ENCODE results near the gene LRP1B.
"Not testable (repeated sequence)": the region's sequence is repeated elsewhere in the genome, so short reads cannot be mapped to it uniquely, and the experiment has no call there.

LRP1B gene

DNA sequence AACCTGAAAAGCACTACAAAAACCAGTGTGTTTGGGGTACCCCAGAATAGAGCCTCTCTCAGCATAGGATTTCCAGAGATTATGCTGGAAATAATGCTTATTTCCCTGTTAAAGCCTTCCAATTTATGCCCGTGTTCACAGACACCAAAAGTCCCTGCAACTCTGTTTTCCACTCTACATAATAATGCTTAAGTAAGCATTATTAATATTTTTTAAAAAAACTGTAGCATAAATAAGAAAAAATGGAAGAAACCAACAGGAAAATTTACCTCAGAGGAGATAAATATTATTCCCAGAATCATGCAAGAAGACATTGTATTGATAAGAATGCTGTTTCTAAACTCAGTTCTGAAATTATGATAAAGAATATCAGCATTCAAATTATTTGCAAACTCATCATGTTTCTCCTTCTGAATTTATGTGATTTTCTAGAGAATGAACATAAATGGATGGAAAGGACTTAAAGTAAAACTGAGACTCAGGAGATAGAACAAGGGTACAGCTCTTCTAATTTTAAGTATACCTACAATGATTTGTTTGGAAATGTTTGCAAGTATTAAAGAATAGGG lies 241.7 kb downstream of the LRP1B start:
- DNase-seq (ENCODE audit: low spot score): no peak

DNA sequence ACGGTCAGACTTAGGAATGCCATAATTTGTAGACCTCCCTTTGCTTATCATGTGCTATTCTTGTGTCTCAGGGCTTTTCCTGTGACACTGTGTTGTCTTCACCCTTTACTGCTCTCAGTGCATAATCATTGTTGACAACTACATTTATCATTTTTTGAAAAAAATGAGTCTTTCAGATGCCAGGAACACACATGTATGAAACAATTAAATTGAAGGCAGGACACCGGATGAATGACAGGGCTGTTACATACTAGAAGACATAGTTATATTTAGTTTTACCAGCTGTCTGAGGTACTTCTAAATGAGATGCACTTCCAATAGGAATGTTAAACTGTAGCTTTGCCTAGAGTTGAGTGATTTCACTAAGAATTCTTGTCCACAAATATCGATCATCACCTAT lies 243.5 kb downstream of the LRP1B start:
- DNase-seq (ENCODE audit: low spot score): no peak

DNA sequence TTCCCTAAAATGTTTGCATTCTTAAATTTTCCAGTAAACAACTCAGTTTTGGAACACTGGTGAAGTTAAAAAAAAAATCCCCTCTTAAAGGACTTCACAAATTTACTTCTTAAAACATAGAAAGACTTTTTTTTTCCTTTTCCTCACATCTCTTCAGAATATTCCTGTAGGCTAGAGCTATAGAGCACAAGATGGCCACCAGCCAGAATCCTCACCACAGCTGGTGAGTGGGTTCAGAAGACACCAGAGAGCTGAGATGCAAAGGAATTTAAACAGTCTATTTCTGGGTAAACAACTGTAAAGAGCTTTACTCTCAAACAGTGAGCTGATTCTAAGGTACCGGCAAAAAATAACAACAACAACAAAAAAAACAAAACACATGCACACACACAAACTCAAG lies 252.8 kb downstream of the LRP1B start:
- DNase-seq (ENCODE audit: low spot score): no peak

DNA sequence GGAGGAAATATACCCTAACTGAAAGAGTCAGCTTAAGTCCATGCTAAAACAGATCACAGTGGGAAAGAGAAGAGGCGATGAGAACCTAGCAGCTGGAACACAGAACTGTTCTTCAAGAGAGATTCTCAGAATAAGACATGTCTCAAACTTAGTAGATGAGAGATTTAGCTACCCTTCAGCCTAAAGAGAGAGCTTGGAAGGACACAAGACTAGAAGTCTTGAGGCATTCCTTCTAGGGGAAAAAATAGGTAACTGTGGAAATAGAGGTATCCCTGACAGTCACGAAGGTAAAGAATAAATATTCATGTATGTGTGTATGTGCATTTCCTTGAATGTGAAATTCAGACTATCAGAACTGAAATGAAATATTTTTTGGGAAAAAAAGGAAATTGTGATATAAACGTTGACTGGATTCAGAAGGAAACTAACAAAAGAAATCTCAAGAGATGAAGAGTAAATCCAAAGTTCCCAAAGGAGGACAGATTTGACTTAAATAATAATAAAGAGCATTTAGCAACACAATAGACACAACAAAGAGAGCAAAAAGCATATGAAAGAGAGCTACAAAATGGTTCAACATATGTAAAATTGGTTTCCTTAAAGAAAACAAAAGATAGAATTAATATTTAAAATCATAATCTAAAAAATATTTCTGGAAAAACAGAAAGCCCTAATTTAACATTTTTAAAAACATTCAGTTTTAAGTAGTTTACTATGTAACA lies 258.7 kb downstream of the LRP1B start:
- no peak for DNase-seq (ENCODE audit: low spot score)

DNA sequence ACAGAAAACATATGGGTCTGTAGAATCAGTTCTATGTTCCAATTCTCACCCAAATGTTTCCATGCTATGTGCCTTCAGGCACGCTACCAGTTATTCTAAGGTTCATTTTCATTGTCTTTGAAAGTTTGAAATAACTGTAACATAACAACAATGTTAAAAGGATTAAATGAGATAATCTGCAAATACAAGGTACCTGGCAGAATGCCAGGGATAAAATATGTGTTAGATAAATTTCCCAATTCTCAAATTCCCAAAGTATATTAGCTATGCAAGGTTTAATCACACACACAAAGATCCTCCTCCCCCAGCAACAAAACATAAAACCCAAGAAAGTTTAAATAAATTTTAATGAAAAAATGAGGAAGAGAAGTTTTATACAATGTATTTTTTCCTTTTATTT lies 261.2 kb downstream of the LRP1B start:
- no peak for DNase-seq (ENCODE audit: low spot score)

DNA sequence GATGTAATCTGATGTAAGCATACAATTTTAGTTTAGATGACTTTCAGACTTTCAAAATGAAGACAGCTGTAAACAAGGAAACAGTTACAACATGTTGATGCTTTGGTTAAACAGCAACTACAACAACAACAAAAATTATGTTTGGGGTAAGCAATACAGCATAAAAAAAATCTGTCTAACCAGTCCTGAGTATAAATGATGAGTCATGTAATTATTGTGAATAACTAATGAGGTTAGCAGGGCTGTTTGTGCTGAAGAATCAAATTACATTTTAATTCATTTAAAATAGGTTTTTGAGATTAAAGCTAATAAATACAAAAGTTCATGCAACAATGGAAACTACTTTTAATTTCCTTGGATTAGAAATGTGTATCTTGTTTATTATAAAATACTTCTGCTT lies 266.9 kb downstream of the LRP1B start:
- no peak for DNase-seq (ENCODE audit: low spot score)

DNA sequence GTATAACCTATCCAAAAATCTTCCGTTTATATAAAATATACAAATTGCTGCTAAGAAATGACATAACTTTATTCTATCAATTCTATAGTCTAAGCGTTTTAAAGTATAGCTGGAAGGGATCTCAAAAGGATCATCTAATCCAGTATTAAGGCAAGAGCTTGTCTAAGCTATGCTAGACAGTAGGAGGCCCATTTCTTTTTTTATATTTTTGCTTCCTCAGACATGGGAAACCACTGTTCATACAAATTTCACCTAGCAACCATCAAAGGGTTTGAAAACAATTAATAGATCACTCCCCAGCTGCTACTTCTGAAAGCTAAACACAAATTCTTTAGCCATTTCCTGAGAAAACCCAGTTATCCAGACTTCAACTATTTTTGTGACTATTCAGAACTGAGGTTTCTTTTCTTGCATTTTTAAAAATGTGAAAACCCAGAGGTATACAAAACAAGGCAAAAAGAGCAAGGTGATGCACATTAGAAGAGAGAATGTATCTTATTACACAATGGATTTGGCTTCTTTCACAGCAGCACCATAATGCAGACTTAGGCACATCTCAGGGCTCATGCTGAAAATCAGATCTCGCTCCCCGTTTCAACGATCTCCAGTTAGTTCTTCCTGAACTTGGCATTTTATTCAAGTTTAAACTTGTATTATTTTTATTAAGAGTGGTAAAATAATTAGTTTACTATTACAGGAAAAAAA lies 274.4 kb downstream of the LRP1B start:
- no peak for DNase-seq (ENCODE audit: low spot score)

DNA sequence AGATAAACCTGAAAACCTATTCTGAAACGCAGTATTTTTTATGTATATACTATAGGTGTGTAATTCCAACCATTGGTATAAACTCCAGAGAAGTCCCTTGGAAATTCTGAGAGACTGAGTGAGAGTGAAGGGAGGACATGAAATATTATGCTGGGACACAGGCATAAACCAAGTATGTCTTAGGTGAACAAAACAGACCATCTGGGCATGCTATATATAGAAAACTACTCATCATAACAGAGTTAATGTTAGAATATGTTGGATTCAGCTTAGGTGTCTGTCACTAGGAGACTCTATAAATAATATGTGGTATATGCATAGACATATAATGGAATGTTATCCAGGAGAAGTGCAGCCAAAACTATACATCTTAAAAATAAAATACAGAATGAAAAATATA lies 282.6 kb downstream of the LRP1B start:
- DNase-seq (ENCODE audit: low spot score): no peak

DNA sequence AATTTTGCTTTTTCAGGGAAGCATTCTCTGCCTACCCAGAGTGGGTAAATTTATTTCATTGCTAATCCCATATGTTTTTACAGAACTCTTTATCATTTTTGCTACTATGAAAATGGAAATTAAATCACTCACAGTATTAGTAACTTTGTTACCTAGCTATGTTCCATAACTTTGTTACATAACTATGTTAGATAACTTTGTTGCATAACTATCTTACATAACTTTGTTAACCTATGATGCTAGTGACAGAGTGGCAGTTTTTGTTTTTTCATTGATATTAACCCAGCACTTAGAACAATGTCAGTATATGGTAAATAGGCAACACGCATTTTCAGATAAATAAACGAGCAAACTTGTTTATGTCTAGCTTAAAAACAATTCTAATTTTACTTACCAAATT lies 286.6 kb downstream of the LRP1B start:
- DNase-seq (ENCODE audit: low spot score): no peak

DNA sequence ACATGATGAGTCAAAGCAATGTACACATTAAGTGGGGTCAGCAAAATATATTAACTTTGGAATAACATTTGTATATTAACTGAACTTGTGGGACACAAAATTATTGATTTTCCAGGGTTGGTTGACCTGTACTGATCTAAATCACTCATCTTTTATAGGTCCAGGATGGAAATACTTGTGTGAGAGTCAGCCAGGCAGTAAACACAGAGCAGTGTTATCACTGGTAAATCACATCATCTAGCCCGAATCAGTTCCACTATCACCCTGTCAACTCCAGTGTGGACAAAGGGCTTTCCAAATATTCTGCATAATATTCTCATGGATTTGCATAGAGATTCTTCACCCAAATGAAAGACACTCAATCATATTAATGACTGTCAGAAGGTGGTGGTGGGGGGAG lies 295.7 kb downstream of the LRP1B start:
- DNase-seq (ENCODE audit: low spot score): no peak

DNA sequence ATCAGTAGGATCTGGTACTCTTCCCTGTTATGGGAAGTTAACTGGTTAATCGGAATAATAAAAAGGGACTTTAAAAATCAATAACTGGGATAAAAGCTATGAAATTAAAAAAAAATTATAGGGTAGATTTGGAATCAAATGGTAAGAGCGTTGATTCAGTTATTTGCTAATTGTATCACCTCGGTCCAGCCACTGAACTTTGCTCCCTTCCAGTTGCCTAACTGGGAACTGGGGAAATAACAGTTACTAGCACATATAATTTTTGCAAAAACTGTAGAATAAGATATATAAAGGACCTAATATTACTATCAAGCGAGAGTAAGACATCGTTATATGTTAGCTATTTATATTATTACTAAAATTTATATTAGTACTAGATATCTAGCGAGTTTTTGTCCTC lies 302.1 kb downstream of the LRP1B start:
- DNase-seq (ENCODE audit: low spot score): no peak

DNA sequence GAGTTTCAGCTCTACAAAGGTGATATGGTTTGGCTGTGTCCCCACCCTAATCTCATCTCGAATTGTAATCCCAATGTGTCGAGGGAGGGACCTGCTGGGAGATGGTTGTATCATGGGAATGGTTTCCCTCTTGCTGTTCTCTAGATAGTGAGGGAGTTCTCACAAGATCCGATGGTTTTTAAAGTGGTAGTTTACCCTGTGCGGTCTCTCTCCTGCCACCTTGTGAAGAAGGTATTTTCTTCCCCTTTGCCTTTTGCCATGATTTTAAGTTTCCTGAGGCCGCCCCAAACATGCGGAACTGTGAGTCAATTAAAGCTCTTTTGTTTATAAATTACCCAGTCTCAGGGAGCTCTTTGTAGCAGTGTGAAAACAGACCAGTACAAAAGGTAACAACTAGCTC lies 306.0 kb downstream of the LRP1B start:
- no peak for DNase-seq (ENCODE audit: low spot score)

DNA sequence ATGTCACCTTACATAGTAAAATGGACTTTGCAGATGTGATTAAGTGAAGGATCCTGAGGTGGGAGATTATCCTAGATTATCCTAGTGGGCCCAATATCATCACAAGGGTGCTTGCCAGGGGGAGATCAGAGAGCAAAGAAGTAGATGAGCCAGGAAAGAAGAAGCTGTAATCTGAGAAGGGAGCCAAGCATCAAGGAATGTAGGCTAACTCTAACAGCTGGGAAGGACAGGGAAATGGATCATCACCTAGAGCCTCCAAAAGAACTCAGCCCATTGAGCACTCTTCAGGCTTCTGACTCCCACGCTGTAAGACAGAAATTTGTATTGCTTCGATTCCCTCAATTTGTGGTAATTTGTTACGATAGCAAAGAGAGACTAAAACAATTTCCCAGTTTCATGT lies 309.9 kb downstream of the LRP1B start:
- DNase-seq (ENCODE audit: low spot score): no peak

DNA sequence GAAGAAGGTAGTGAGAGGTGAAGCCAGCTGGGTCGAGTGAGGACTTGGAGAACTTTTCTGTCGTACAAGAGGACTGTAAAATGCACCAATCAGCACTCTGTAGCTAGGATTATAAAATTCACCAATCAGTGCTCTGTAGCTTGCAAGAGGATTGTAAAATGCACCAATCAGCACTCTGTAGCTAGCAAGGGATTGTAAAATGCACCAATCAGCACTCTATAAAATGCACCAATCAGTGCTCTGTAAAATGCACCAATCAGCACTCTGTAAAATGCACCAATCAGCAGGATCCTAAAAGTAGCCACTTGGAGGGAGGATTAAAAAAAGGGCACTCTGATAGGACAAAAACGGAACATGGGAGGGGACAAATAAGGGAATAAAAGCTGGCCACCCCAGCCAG lies 315.5 kb downstream of the LRP1B start:
- not testable (repeated sequence) for DNase-seq (ENCODE audit: low spot score)

DNA sequence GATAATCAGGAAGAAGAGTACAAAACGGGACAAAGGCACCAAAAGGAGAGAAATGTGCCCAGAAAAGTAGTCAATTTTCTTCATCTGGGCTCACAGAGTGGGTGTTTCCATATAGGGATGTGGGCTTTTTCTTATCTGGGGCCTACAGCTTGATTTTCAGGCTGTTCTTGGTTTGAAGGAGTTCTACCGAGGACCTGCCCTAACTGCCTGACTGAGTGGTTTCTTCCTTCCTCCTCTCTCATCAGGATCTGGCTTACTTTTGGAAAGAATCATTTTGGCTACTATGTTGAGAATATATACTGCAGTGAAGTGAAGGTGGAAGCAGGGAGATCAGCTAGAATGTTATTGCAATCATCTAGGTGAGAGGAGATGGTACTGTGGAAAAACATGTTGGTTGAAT lies 316.7 kb downstream of the LRP1B start:
- no peak for DNase-seq (ENCODE audit: low spot score)

DNA sequence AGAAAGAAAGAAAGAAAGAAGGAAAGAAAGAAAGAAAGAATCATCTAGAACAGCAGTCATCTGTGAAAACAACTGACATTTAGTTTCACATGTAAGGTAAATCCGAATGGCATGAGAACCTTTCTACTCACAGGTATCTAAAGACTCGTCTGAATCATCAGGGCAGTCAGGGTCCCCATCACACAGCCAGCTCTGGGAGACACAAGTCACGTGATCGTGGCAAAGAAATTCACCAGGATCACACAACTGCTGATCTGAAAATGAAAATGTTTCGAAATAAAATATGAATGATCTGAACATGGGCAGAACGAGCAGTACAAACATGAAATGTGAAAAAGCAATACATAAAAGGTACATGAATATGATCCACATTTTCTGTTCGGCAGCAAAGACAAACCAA lies 320.7 kb downstream of the LRP1B start:
- no peak for DNase-seq (ENCODE audit: low spot score)

DNA sequence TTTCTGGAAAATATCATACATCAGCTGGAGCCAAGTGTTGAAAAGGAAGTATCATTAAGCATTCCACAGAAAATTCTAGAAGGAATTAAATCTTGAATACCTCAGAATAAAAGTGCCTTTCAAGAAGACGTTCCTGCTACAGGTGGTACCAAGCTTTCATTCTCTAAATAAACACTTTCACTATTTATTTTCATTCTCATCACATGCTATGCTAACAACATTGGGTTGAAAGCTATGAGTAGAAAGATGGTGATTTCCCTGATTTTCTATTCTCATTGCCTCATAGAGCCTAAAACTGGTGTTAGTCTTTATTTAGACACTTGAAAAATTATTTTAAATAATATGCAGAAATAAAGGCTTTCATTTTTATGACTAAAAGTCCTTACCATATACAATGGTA lies 324.7 kb downstream of the LRP1B start:
- no peak for DNase-seq (ENCODE audit: low spot score)

DNA sequence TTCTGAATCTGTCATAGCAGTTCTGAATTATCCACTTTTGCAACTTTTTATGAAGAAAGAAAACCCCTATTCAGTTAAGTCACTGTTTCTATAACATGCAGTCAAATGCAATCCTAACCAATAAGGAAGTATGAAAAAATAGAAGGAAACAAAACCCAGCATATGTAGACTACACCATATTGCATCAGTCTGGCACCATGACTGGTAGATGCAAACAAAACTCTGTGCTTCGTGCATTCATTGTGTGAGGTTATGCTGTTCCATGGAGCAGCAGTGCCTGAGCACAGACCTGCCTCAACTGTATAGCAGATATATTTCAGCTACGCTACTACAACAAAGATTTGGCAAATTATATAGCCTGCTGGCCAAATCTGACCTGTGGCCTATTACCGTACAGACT lies 325.5 kb downstream of the LRP1B start:
- no peak for DNase-seq (ENCODE audit: low spot score)

DNA sequence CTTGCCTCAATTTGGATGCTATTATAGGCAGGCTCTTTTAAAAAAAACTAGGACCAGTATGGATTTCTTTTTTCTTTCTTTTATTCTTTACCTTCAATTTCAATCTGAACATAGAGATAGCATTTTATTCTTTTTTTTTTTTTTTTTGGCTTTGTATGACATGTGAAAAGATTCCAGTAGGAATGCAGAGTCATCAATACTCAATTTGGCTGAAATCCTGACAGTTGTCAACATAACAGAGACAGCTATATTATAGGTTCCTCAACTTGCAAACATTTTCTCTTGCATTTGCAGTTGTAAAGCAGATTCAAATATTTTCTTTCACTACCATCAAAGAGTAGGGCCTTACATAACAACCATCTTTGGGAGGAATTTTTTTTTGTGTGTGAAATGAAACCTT lies 334.4 kb downstream of the LRP1B start:
- no peak for DNase-seq (ENCODE audit: low spot score)

DNA sequence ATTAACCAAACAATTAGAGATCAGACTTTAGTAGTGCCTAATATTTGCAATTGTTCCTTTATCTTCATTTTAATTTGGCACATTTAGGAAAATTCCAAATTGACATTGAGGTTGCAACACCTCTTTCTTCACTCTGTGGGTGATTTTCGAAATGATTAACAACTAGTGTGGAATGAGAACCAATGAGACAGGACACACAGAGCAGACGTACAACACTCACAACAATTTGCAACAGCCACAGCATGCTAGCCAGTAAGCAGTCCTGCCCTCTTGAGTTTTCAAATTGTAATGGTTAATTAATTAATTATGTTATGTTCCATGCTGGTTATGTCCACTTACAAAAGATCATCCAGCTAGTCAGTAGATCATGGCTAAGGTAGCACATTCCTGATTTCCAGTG lies 339.3 kb downstream of the LRP1B start:
- DNase-seq (ENCODE audit: low spot score): no peak

DNA sequence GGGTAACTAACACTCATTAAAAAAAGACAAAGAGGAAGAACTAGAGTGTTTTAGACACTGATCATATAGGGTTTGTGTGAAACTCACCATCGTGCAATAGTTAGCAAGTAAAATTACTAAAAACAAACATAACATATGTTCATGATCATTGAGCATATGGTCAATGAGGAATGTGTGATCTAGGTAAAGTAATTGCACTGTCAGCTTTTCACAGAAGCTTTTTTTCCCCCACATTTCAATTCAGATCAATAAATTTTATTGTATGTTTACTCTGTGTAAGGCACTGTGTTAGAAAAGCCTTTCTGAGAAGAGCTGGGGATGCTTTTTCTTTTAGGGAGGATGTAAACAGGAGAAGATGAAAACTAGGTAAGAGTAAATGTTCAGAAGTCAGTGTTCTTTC lies 348.2 kb downstream of the LRP1B start:
- DNase-seq (ENCODE audit: low spot score): no peak

DNA sequence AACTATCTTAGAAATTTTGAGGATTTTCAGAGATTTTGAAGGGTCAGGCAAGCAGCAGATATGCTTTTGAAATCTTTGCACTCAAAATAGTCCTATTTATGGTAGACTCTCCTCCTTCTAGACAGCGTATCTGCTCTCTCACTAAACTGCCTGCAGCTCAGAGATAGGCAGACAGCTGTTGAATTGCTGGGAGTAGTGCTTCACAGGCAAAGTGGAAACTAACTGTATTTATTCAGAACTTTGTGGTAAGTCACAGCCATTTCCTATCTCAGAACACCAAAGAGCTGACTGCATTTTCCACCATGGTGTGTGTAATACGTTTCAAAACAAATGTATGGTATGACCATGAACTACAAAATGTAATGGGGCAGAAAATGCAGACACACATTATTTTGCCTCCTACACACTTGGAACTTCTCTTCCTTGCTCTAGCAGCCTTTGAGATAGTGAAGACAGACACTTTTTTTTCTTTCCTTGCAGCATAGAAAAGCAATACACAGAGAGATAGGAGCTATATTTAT lies 352.4 kb downstream of the LRP1B start:
- no peak for DNase-seq (ENCODE audit: low spot score)

DNA sequence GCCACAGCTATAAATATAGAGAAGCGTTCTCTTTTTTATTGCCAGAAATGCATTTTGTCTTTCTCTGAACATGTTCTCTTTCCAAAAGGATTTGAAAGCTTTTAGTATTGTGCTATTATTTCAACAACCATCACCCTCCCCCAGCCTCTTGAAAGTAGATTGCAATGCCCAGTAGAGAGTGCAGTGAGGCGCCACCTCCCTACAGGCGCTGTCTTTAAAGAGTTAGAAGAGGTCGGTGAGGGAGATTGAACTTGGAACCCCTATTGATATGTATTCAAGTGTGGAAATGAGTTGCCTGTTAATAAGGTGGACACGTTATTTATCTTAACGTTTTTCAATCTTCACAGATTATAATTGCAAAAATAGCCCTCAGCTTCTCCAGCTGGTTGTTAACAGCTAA lies 360.3 kb downstream of the LRP1B start:
- no peak for DNase-seq (ENCODE audit: low spot score)

DNA sequence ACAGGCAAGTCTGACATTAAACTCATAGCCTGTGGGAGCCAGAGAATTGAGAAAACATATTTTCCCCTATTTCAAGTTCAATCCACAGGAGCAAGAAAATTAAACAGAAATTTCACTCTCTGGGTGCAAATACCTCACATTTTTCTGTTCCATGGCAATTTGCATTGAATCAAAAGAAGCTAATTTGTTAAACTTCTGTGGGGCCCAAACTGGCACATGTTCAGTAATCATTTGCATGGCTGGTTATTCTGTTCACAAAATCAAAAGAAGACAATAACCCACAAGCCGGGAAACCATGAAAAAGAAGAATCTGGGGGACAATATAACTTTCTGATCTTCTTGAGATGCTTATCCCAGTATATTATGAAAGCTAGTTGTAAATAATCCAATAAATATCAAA lies 363.1 kb downstream of the LRP1B start:
- no peak for DNase-seq (ENCODE audit: low spot score)
